Astrocyte (in vitro differentiated cells and primary cell): ENCODE measurements around the gene FBXL13.

Experiments
- CTCF ChIP-seq: IDR thresholded peaks from 2 replicates; pipeline ENCODE4 v1.5.1; 2011; ENCODE audit warnings: low read depth, mild to moderate bottlenecking, inconsistent platforms, low read length, moderate library complexity; ENCODE audit not compliant: insufficient read depth
- EZH2 ChIP-seq: IDR thresholded peaks from 2 replicates; pipeline ENCODE4 v1.6.1; 2012; ENCODE audit warnings: mild to moderate bottlenecking, low read length, inconsistent platforms; ENCODE audit not compliant: insufficient read depth

GRCh38 chr7:103058122-103058521, 16.5 kb downstream of the FBXL13 start:
- no peak for TF ChIP-seq CTCF
- no peak for TF ChIP-seq EZH2
